Gastroesophageal sphincter (tissue), 3 donors: Measurements from ENCODE around the gene SNPH.

Experiments used
- CTCF ChIP-seq, 4 experiments: fragments of 200-600 bp in 2 of 4; fragments of 450-650 bp in 2 of 4; sonication (generic) in 1 of 4; IDR thresholded peaks; one replicate each; pipeline ENCODE4 v1.5.1; 2017 to 2019; ENCODE audit warnings: antibody characterized with exemption in 4 of 4, mild to moderate bottlenecking in 2 of 4, moderate library complexity in 2 of 4
- EP300 ChIP-seq: sonication (generic); formaldehyde crosslinking; IDR thresholded peaks from one replicate; pipeline ENCODE4 v1.6.1; 2017; ENCODE audit warnings: antibody characterized with exemption, mild to moderate bottlenecking
- POLR2AphosphoS5 ChIP-seq: sonication (generic); formaldehyde crosslinking; IDR thresholded peaks from one replicate; pipeline ENCODE4 v1.6.1; 2017; ENCODE audit warnings: antibody characterized with exemption

GRCh38 chr20:1274485-1275311, 8.6 kb downstream of the SNPH start:
- TF ChIP-seq CTCF (IDR thresholded peaks at IDR 0.05), result no peak
- no peak for TF ChIP-seq POLR2AphosphoS5
- no peak for TF ChIP-seq EP300
